ENCODE data around the gene SLCO1A2.

DNA sequence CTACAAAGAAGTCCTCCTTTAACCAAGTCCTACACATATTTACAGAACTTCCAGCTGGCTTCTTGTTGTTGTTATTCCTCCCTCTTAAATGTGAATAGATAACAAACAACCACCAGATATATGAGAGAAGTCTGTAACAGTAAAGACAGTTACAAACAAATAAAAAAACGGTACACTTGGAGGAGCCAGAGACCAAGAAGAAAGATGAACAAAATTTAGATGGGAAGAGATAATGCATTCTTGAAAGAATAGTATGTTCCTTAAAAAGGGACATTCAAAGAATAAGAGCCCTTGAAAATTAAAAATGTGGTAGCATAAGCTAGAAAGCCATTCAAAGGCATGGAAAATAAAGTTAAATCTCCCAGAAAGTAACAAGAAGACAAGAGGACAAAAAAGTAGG is 25.9 kb downstream of the SLCO1A2 start:
- TF ChIP-seq, protein P1, sequence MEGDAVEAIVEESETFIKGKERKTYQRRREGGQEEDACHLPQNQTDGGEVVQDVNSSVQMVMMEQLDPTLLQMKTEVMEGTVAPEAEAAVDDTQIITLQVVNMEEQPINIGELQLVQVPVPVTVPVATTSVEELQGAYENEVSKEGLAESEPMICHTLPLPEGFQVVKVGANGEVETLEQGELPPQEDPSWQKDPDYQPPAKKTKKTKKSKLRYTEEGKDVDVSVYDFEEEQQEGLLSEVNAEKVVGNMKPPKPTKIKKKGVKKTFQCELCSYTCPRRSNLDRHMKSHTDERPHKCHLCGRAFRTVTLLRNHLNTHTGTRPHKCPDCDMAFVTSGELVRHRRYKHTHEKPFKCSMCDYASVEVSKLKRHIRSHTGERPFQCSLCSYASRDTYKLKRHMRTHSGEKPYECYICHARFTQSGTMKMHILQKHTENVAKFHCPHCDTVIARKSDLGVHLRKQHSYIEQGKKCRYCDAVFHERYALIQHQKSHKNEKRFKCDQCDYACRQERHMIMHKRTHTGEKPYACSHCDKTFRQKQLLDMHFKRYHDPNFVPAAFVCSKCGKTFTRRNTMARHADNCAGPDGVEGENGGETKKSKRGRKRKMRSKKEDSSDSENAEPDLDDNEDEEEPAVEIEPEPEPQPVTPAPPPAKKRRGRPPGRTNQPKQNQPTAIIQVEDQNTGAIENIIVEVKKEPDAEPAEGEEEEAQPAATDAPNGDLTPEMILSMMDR (IDR thresholded peaks at IDR 0.05): no peak
- TF ChIP-seq POLR2A (IDR thresholded peaks at IDR 0.05) (no peak), EP300 (IDR thresholded peaks at IDR 0.05) (no peak)

Data from ovary (tissue), 3 donors.